Measurements from ENCODE around the gene ZSCAN22. TPM values are rescaled to one million over a fixed set of nuclear protein-coding genes. Genes with fewer than 3 reads are reported as not detected.
A peak's percentile ranks its signal among the peaks of the same experiment; 100 is the strongest.

Gene ZSCAN22
- total and polyA plus RNA-seq, 2 experiments from 2014 or later, result 0.86 to 2.9 TPM

GRCh38 chr19:58326501-58326913 is 287 bp upstream of the ZSCAN22 start:
- no peaks in the 10 kb centered on the region for H3K27me3 ChIP-seq (ENCODE audit: insufficient read depth)

GRCh38 chr19:58328999-58329398 is 2.2 kb downstream of the ZSCAN22 start:
- DNase-seq (ENCODE audit: low spot score) (peak; percentile 83), ATAC-seq (peak; percentile 9)
- Mint-ChIP-seq H3K27me3 (ENCODE audit: insufficient read depth, low read depth, poor library complexity) (no peaks in the 10 kb centered on the region), H3K4me3 (0 out of 3 replicates have a peak overlapping the region, but pooled peaks have one; percentile 22), H3K27ac (no peak overlapping the region), H3K4me1 (peaks cover 2% of the 10 kb centered on the region; the same call in 1 of the 3 replicates), H3K9me3 (no peaks in the 10 kb centered on the region; the same call in 2 of the 3 replicates), H3K36me3 (ENCODE audit: low read depth) (no peaks in the 10 kb centered on the region)
- Histone ChIP-seq H3K4me1 (ENCODE audit: insufficient read depth) (peaks cover 10% of the 10 kb centered on the region; the same call in 1 of the 2 replicates), H3K27me3 (ENCODE audit: insufficient read depth) (no peaks in the 10 kb centered on the region), H3K79me2 (replicated peaks; ENCODE audit: insufficient read depth) (peaks cover 12% of the 10 kb centered on the region), H3K4me3 (no peak overlapping the region), H3K9me2 (ENCODE audit: insufficient read depth) (no peaks in the 10 kb centered on the region), H3K4me2 (no peak overlapping the region), H3K36me3 (ENCODE audit: insufficient read depth) (no peaks in the 10 kb centered on the region), H2AFZ (no peak overlapping the region), H4K20me1 (replicated peaks; ENCODE audit: insufficient read depth) (peaks cover 7% of the 10 kb centered on the region; the same call in 1 of the 2 replicates), H3K27ac (ENCODE audit: low read depth) (no peak overlapping the region), H3F3A (replicated peaks; ENCODE audit: low read depth) (0 out of 2 replicates have a peak, but pooled peaks cover 9% of the 10 kb centered on the region)
- TF ChIP-seq CTCF (conservative IDR thresholded peaks at IDR 0.05; ENCODE audit: low read depth in 2 of 2) (peak; percentile 61 to 76), ZNF331 (CRISPR knock-in tag; IDR thresholded peaks at IDR 0.05; ENCODE audit: low read depth) (no peak)

More at GRCh38 chr19:58326501-58326913, 287 bp upstream of the ZSCAN22 start:
- peak overlapping the region; percentile 94 for H3K4me3 ChIP-seq
- H3K9me2 ChIP-seq (ENCODE audit: insufficient read depth), result no peaks in the 10 kb centered on the region
- ATAC-seq (peak; percentile 36), DNase-seq (ENCODE audit: low spot score) (no peak)
- peaks cover 10% of the 10 kb centered on the region; the same call in 1 of the 2 replicates for H3K4me1 ChIP-seq (ENCODE audit: insufficient read depth)
- peaks cover 7% of the 10 kb centered on the region; the same call in 1 of the 2 replicates for H4K20me1 ChIP-seq (replicated peaks; ENCODE audit: insufficient read depth)
- TF ChIP-seq, protein P1, sequence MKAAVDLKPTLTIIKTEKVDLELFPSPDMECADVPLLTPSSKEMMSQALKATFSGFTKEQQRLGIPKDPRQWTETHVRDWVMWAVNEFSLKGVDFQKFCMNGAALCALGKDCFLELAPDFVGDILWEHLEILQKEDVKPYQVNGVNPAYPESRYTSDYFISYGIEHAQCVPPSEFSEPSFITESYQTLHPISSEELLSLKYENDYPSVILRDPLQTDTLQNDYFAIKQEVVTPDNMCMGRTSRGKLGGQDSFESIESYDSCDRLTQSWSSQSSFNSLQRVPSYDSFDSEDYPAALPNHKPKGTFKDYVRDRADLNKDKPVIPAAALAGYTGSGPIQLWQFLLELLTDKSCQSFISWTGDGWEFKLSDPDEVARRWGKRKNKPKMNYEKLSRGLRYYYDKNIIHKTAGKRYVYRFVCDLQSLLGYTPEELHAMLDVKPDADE (IDR thresholded peaks at IDR 0.05), result no peak
- peak; percentile 89 for TF ChIP-seq POLR2AphosphoS5 (IDR thresholded peaks at IDR 0.05; ENCODE audit: low read depth)
- H3K36me3 Mint-ChIP-seq (ENCODE audit: low read depth), result no peaks in the 10 kb centered on the region
- peak overlapping the region; percentile 99; the same call in 1 of the 2 replicates for H2AFZ ChIP-seq
- peak overlapping the region; percentile 93 for H3K4me2 ChIP-seq
- no peaks in the 10 kb centered on the region for H3K36me3 ChIP-seq (ENCODE audit: insufficient read depth)
- H3K79me2 ChIP-seq (replicated peaks; ENCODE audit: insufficient read depth), result peaks cover 12% of the 10 kb centered on the region
- H3K9me3 Mint-ChIP-seq, result no peaks in the 10 kb centered on the region; the same call in 2 of the 3 replicates
- H3K27me3 Mint-ChIP-seq (ENCODE audit: insufficient read depth, low read depth, poor library complexity), result no peaks in the 10 kb centered on the region
- no peak overlapping the region for H3K27ac ChIP-seq (ENCODE audit: low read depth)
- H3K4me3 Mint-ChIP-seq, result no peak overlapping the region
- H3K27ac Mint-ChIP-seq, result no peak overlapping the region
- peaks cover 2% of the 10 kb centered on the region; the same call in 1 of the 3 replicates for H3K4me1 Mint-ChIP-seq
- 0 out of 2 replicates have a peak, but pooled peaks cover 9% of the 10 kb centered on the region for H3F3A ChIP-seq (replicated peaks; ENCODE audit: low read depth)

DNA sequence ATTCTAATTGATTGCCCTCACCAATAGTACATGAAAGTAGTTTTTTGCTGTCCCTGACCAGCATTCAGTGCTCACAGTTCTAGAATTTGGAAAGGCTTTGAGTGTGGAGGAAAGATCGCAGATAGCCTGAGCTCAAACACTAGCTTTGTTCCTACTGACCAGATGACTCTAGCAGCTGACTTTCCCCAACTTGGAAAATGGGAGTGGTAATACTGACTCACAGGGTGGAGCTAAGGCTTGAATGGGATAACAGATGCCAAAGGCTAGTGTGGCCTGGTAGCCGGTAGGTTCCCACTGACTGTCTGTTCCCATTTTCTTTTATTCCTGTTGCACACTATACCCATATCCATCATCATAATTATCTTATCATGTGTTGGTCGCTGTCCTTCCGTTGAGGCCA is 3.7 kb downstream of the ZSCAN22 start:
- Histone ChIP-seq H3K36me3 (ENCODE audit: insufficient read depth) (no peaks in the 10 kb centered on the region), H3K27ac (ENCODE audit: low read depth) (no peak overlapping the region), H4K20me1 (replicated peaks; ENCODE audit: insufficient read depth) (peaks cover 7% of the 10 kb centered on the region; the same call in 1 of the 2 replicates), H3K79me2 (replicated peaks; ENCODE audit: insufficient read depth) (peaks cover 8% of the 10 kb centered on the region), H3F3A (replicated peaks; ENCODE audit: low read depth) (0 out of 2 replicates have a peak, but pooled peaks cover 9% of the 10 kb centered on the region), H3K9me2 (ENCODE audit: insufficient read depth) (no peaks in the 10 kb centered on the region), H3K4me1 (ENCODE audit: insufficient read depth) (peaks cover 10% of the 10 kb centered on the region; the same call in 1 of the 2 replicates), H3K4me3 (no peak overlapping the region), H3K4me2 (no peak overlapping the region), H3K27me3 (ENCODE audit: insufficient read depth) (no peaks in the 10 kb centered on the region), H2AFZ (no peak overlapping the region)
- ATAC-seq (no peak), DNase-seq (ENCODE audit: low spot score) (peak; percentile 30)
- peaks cover 2% of the 10 kb centered on the region; the same call in 1 of the 3 replicates for H3K4me1 Mint-ChIP-seq
- H3K27ac Mint-ChIP-seq, result no peak overlapping the region
- no peaks in the 10 kb centered on the region for H3K27me3 Mint-ChIP-seq (ENCODE audit: insufficient read depth, low read depth, poor library complexity)
- H3K9me3 Mint-ChIP-seq, result no peaks in the 10 kb centered on the region; the same call in 2 of the 3 replicates
- H3K4me3 Mint-ChIP-seq, result no peak overlapping the region
- H3K36me3 Mint-ChIP-seq (ENCODE audit: low read depth), result 0 out of 3 replicates have a peak, but pooled peaks cover 4% of the 10 kb centered on the region
- TF ChIP-seq CREB1 (CRISPR knock-in tag; IDR thresholded peaks at IDR 0.05; ENCODE audit: low read depth), result no peak
- TF ChIP-seq STAT1 (IDR thresholded peaks at IDR 0.05; ENCODE audit: unreplicated experiment), result no peak
- TF ChIP-seq ZNF114 (CRISPR knock-in tag; IDR thresholded peaks at IDR 0.05), result no peak
- no peak for TF ChIP-seq REST (IDR thresholded peaks at IDR 0.05; ENCODE audit: unreplicated experiment)
- no peak for TF ChIP-seq ZNF331 (CRISPR knock-in tag; IDR thresholded peaks at IDR 0.05; ENCODE audit: low read depth)
- TF ChIP-seq, protein P1 (IDR thresholded peaks at IDR 0.05), result no peak
- TF ChIP-seq POLR2AphosphoS5 (IDR thresholded peaks at IDR 0.05; ENCODE audit: low read depth), result no peak
- TF ChIP-seq EZH2phosphoT487 (IDR thresholded peaks at IDR 0.05; ENCODE audit: unreplicated experiment), result no peak
- TF ChIP-seq EZH2 (IDR thresholded peaks at IDR 0.05; ENCODE audit: low read depth, unreplicated experiment), result no peak

All from GM23338 (cell line).